Subcutaneous abdominal adipose tissue (tissue), 5 donors: Measurements from ENCODE around the gene BRD7.

Experiments used
- H3K27ac ChIP-seq: one replicate; pipeline ENCODE4 v1.7.0; 2013; ENCODE audit warnings: low read depth, mild to moderate bottlenecking, inconsistent platforms, low read length, moderate library complexity
- H3K27me3 ChIP-seq, 5 donors: one replicate each; pipeline ENCODE4 v1.7.0; 2013; ENCODE audit warnings: low read length in 5 of 5, inconsistent platforms in 1 of 5; ENCODE audit not compliant: control insufficient read depth in 5 of 5, insufficient read depth in 4 of 5
- H3K36me3 ChIP-seq, 5 donors: one replicate each; pipeline ENCODE4 v1.7.0; 2013; ENCODE audit warnings: low read length in 5 of 5; ENCODE audit not compliant: control insufficient read depth in 5 of 5, insufficient read depth in 5 of 5
- H3K4me1 ChIP-seq, 5 donors: one replicate each; pipeline ENCODE4 v1.7.0; 2013; ENCODE audit warnings: low read length in 5 of 5, mild to moderate bottlenecking in 3 of 5, moderate library complexity in 1 of 5; ENCODE audit not compliant: control insufficient read depth in 5 of 5, insufficient read depth in 5 of 5
- H3K4me3 ChIP-seq, 5 donors: one replicate each; pipeline ENCODE4 v1.7.0; 2013; ENCODE audit warnings: low read length in 5 of 5, low read depth in 1 of 5
- H3K9ac ChIP-seq, 5 donors: one replicate each; pipeline ENCODE4 v1.7.0; 2013; ENCODE audit warnings: low read length in 5 of 5, mild to moderate bottlenecking in 4 of 5, moderate library complexity in 3 of 5
- H3K9me3 ChIP-seq, 5 donors: one replicate each; pipeline ENCODE4 v1.7.0; 2013; ENCODE audit warnings: low read length in 5 of 5; ENCODE audit not compliant: control insufficient read depth in 5 of 5
- donor health status: healthy.
- donor health status: healthy.
- donor health status: healthy.
- donor health status: healthy.
- donor health status: healthy.

The BRD7 gene

DNA sequence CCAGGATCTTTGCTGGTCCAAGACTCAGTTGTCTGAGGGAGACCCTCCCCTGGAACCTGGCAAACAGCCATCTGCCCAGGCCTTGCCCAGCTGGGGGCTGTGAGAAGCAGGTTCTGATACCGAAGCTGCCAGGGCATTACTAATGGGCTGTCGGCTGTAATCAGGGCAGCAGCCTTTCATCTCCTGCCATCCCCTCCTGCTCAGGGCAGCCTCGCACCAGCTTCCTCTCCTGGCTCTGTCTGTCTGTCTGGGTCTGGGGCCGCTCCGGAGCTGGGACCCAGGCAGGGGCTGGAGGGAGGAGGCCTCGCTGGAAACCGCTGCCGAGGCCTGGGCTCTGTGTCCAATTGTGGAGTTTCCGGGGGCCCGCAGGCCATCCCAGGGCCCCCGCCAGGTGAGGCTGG lies 21.6 kb upstream of the BRD7 start:
- no peaks in the 10 kb centered on the region for H3K9me3 ChIP-seq
- peaks cover 0 to 23% (median 17%) of the 10 kb centered on the region in 5 donors for H3K27me3 ChIP-seq
- no peak overlapping the region for H3K4me3 ChIP-seq
- H3K27ac ChIP-seq: no peak overlapping the region
- H3K9ac ChIP-seq: no peak overlapping the region
- H3K4me1 ChIP-seq: peaks cover 0 to 2% (median 0%) of the 10 kb centered on the region in 5 donors
- no peaks in the 10 kb centered on the region for H3K36me3 ChIP-seq

DNA sequence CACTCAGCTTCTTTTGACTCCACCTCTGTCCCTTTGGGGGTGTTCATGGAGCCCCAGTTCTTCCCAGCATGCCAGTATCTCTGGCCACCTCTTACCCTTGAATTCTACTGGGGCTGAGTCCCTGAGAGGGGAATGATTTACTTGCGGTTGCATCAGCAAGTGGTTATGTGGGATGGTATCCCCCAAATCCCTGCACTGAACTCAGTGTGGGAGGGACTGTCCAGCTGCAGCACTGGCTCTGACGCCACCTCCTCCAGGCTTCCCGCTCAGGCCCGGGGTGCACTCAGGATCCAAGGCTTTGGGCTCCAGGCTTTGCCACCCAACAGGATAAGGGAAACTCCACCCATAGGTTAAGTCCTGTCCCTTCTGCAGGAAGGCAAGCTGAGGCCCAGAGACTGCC lies 21.1 kb upstream of the BRD7 start:
- Histone ChIP-seq H3K4me1 (peaks cover 0 to 6% (median 0%) of the 10 kb centered on the region in 5 donors), H3K36me3 (no peaks in the 10 kb centered on the region), H3K9ac (no peak overlapping the region), H3K27ac (no peak overlapping the region), H3K4me3 (no peak overlapping the region), H3K9me3 (no peaks in the 10 kb centered on the region), H3K27me3 (peaks cover 0 to 23% (median 17%) of the 10 kb centered on the region in 5 donors)

DNA sequence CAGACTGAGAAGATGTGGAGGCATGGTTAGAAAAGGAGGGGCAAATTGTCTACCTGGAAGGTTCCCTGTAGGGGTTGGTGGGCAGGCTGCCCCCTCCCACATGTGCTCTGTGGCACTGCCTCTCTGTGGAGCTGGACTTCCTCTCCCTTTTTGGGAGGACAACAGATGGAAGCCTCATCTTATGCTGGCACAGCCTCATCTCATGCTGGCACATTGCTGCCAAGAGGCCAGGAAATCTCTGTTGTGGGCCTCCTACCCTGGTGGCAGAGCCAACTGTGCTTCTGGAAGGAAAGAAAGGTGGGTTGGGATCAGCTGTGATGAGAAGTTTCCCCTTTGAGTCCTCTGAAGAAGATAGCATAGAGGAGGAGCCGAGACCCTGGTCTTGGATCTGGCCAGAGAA lies 19.7 kb upstream of the BRD7 start:
- Histone ChIP-seq H3K27me3 (peaks cover 0 to 23% (median 17%) of the 10 kb centered on the region in 5 donors), H3K36me3 (no peaks in the 10 kb centered on the region), H3K27ac (no peak overlapping the region), H3K9me3 (no peaks in the 10 kb centered on the region), H3K4me3 (no peak overlapping the region), H3K4me1 (peaks cover 0 to 7% (median 0%) of the 10 kb centered on the region in 5 donors), H3K9ac (no peak overlapping the region)

DNA sequence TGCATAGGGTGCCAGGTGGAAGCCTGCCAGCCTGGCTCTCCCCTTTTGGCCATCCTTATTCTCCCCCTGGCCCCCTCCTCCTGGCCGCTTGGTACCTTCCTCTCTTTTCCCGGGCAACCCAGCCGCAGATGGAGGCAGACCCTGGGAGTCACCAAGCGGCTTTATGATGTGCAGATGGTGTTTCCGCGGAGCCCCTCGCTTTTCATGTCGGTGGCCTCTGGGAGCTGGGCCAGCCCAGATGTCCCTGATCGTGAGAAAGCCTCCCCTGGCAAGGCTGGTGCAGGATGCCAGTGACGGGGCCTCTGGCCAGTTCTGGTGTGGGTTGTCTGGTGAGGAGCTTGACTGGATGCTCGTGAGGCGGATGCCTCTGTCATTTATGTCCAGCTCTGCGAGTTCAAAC lies 18.0 kb upstream of the BRD7 start:
- no peaks in the 10 kb centered on the region for H3K9me3 ChIP-seq
- no peak overlapping the region for H3K9ac ChIP-seq
- peaks cover 0 to 18% (median 16%) of the 10 kb centered on the region in 5 donors for H3K27me3 ChIP-seq
- H3K4me1 ChIP-seq: peaks cover 0 to 7% (median 0%) of the 10 kb centered on the region in 5 donors
- H3K36me3 ChIP-seq: no peaks in the 10 kb centered on the region
- no peak overlapping the region for H3K4me3 ChIP-seq
- no peak overlapping the region for H3K27ac ChIP-seq

DNA sequence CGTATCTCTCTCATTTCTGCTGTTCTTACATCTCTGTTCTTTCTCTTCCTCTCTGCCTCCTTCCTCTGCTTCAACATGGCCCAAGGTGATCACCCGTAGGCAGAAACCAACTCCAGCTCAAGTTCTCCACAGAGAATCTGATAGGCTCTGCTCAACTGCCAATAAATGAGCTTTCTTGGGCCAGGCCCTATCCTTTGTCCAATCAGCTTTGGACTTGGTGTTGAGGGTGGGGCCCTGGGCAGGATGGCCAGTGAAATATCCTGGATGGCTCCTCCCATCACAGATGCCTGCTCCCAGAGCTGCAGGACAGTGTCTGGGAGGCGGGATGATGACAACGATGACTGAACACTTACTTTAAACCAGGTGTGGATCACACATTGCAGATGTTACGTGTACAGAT lies 17.4 kb upstream of the BRD7 start:
- no peaks in the 10 kb centered on the region for H3K36me3 ChIP-seq
- H3K4me1 ChIP-seq: peaks cover 0 to 7% (median 0%) of the 10 kb centered on the region in 5 donors
- H3K9ac ChIP-seq: no peak overlapping the region

GRCh38 chr16:50384500-50385135 lies 15.8 kb upstream of the BRD7 start:
- Histone ChIP-seq H3K36me3 (no peaks in the 10 kb centered on the region), H3K4me1 (peaks cover 0 to 7% (median 0%) of the 10 kb centered on the region in 5 donors), H3K27me3 (peaks cover 0 to 15% (median 14%) of the 10 kb centered on the region in 5 donors), H3K4me3 (no peak overlapping the region), H3K9ac (no peak overlapping the region), H3K9me3 (no peaks in the 10 kb centered on the region), H3K27ac (no peak overlapping the region)

More for the DNA sequence above, 17.4 kb upstream of the BRD7 start:
- Histone ChIP-seq H3K4me3 (no peak overlapping the region), H3K9me3 (no peaks in the 10 kb centered on the region), H3K27ac (no peak overlapping the region), H3K27me3 (peaks cover 0 to 18% (median 14%) of the 10 kb centered on the region in 5 donors)

DNA sequence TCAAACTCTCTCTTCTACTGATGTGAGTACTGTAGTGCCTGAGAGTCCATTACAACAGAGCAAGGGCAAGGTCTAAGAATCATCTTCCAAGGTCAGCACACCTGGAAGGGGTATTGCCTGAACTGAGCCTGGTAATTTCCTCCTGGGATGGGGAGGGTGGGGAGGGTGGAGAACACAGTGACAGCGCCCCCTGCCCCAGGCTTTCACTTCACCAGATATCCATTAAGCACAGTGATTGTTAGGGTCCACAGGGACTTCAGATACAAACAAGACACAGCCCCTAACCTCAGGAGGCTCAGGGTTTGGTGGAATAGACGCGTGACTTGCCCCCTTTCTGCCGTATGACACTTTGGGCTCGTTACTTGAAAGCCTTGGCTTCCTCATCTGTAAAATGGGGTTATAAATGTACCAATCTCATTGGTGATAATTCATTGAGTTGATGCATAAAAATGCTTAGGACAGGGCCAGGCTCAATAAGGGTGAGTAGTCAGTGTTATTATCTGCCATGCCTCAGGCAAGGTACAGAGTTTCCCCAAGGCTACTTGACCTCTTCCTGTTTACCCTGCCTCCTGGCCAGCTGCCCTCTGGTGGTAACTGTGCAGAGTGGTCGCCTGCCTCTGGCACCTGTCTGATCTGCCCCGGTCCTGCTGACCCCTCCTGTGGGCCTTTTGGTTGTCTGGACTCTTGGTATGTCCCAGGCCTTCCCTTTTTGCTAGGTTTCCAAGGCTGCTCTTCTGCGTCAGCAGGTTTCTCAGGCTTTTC lies 13.1 kb upstream of the BRD7 start:
- Histone ChIP-seq H3K4me1 (peaks cover 0 to 11% (median 1%) of the 10 kb centered on the region in 5 donors), H3K4me3 (no peak overlapping the region), H3K9ac (no peak overlapping the region), H3K9me3 (no peaks in the 10 kb centered on the region), H3K27me3 (peaks cover 0 to 11% (median 4%) of the 10 kb centered on the region in 5 donors), H3K36me3 (no peaks in the 10 kb centered on the region), H3K27ac (no peak overlapping the region)

DNA sequence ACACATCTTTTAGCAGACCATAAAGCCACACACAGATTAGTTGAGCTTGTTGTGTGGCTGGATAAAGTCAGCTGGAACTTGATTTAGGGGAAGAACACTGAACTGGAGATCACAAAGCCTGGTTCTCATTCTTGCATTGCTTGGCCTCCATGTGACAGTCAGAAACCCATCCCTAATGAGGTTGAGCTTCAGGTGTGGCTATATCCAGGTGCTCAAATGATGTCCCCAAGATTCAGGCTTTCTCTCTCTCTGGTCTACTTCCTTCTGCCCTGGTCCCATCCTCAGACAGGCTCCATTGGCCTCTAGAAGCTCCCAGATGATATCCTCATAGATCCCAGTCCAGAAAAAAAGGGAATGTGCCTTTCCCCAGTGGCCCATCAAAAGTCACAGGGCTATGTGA lies 9.6 kb upstream of the BRD7 start:
- Histone ChIP-seq H3K27me3 (peaks cover 0 to 4% (median 0%) of the 10 kb centered on the region in 5 donors), H3K4me1 (peaks cover 0 to 6% (median 4%) of the 10 kb centered on the region in 5 donors)

GRCh38 chr16:50377001-50377400 lies 8.2 kb upstream of the BRD7 start:
- Histone ChIP-seq H3K27me3 (peaks cover 0 to 4% (median 0%) of the 10 kb centered on the region in 5 donors), H3K4me3 (no peak overlapping the region), H3K27ac (no peak overlapping the region), H3K4me1 (peaks cover 0 to 11% (median 6%) of the 10 kb centered on the region in 5 donors), H3K9ac (no peak overlapping the region), H3K9me3 (no peaks in the 10 kb centered on the region), H3K36me3 (no peaks in the 10 kb centered on the region)

More for the DNA sequence above, 9.6 kb upstream of the BRD7 start:
- H3K4me3 ChIP-seq: no peak overlapping the region
- H3K9ac ChIP-seq: no peak overlapping the region
- H3K27ac ChIP-seq: no peak overlapping the region
- no peaks in the 10 kb centered on the region for H3K36me3 ChIP-seq
- no peaks in the 10 kb centered on the region for H3K9me3 ChIP-seq

DNA sequence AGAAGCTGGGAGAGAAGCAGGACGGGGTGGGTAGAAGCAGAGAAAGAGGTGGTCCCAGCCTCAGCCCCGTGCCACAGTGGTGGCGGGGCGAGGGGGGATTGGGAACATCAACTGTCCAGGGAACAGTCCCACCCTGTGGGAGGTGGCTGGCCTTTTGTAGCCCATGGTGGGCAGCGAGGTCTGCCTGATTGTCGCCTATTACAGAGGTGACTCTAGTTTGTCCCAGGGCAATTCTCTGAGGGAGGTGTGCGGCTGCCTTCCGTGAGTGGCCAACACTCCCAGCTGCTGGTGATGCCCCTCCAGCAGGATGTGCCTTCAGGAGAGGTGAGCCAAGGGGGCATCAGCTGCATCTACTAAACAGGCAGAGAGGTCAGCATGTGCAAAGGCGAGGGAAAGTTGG lies 5.0 kb upstream of the BRD7 start:
- Histone ChIP-seq H3K36me3 (no peaks in the 10 kb centered on the region), H3K27ac (no peak overlapping the region), H3K9ac (no peak overlapping the region), H3K9me3 (no peaks in the 10 kb centered on the region), H3K4me1 (peaks cover 0 to 15% (median 10%) of the 10 kb centered on the region in 5 donors), H3K27me3 (peaks cover 0 to 4% (median 0%) of the 10 kb centered on the region in 5 donors), H3K4me3 (no peak overlapping the region)
